Measurements from ENCODE around the gene ZNF775. TPM values are rescaled to one million over a fixed set of nuclear protein-coding genes. Genes with fewer than 3 reads are reported as not detected.

ZNF775 gene
- 1 to 10 TPM; 4.4 to 5.1 TPM for total RNA-seq

DNA sequence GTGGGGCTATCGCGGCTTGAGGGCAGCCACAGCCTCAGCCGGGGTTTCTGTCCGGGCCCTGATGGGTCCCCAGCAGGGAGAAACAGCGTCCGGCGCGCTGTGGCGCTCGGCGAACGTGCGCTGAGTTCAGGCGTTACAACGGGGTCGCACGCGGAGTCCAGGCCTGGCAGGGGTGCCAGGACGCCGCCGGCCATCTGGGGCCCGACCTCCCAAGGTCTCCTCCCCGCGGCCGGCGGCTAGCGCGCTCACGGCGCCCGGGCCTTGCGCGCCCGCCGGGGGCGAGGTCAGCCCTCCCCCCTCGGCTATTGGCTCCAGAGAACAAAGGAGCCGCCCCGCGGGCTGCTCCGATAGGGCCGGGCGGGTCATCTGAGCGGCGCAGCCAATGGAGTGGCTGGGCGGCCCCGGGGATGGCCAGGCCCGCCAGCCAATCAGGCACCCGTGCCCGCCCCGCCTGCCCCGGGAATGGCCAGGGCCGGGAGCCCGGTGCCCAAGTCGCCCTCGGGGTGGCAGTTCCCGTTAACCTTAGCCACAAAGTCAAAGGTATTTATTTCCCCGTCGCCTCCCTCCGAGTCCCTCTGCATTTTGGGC lies at the start of gene ZNF775:
Gene ZNF775, plus strand, starts transcription at position 478 of the 588 bp plus-strand sequence. CDS start 9,141 bp downstream, outside the sequence.
- ChIA-PET CTCF (interaction anchor here (1.4 to 1.6 kb wide), 2 partner anchors 22 to 23 kb away, joined by 3 to 10 read pairs; no protein-coding TSS in a partner anchor), POLR2A (interaction anchor here (1.4 kb wide), 1 partner anchor 9 kb away, joined by 5 read pairs; no protein-coding TSS in a partner anchor)

DNA sequence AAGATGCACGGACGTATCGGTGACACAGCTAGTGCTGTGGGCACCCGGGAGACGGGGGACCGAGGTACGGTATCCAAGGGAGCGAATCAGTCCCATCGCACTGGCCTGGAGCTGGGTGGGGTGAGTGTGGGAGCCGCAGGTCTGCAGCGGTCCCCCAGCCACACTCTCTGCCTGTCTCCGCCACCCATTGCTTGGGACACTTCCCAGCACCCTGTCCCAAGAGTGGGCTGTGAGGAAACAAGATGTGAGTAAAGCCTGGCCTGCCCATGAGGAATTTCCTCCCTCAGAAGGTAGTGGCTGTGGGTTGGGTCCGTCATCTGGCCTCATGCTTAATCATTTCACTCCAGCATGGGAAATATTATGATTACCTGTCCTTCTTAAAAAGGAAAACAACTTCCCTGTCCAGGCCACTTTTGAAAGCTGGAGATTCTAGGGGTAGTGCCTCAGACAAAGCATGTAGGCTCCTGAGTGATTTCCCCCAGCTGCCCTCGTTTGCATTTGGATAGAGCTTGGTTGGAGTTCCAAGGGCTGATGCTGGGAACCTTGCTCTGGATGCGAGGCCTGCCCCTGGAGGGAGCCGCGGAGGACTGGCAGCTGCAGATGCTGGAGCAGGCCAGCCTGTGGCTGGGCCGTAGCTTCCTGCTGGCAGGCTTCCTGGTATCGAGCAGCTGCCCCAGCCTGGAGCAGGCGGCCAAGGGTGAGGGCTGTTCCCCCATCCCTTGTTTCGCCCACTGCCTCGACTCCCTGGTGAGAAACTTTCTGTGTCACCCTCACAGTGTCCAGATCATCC lies 49.6 kb upstream of the ZNF775 start:
- ChIA-PET POLR2A (no interaction called here), CTCF (no interaction called here)

DNA sequence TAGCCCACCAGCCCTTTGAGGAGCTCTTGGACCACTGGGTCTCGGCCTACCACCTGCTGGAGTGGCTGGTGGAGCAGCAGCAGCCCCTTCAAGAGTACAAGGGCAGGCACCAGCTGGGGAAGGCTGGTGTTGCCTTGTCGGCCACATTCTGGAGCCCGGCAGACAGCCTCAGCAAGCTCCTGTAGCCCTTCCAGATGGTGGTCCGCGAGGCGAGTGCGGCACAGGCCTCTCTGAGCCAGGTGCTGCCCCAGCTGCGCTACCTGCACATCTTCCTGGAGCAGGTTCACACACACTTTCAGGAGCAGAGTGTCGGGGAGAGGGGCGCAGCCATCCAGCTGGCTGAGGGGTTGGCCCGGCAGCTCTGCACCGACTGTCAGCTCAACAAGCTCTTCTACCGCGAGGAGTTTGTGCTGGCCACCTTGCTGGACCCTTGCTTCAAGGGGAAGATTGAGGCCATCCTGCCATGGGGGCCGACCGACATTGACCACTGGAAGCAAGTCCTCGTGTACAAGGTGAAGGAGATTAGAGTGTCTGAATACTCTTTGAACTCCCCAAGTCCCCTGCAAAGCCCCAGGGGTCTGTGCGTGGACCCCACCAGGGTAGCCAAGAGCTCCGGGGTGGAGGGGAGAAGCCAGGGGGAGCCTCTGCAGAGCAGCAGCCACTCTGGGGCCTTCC lies 48.8 kb upstream of the ZNF775 start:
- CTCF ChIA-PET: no interaction called here
- POLR2A ChIA-PET: no interaction called here

DNA sequence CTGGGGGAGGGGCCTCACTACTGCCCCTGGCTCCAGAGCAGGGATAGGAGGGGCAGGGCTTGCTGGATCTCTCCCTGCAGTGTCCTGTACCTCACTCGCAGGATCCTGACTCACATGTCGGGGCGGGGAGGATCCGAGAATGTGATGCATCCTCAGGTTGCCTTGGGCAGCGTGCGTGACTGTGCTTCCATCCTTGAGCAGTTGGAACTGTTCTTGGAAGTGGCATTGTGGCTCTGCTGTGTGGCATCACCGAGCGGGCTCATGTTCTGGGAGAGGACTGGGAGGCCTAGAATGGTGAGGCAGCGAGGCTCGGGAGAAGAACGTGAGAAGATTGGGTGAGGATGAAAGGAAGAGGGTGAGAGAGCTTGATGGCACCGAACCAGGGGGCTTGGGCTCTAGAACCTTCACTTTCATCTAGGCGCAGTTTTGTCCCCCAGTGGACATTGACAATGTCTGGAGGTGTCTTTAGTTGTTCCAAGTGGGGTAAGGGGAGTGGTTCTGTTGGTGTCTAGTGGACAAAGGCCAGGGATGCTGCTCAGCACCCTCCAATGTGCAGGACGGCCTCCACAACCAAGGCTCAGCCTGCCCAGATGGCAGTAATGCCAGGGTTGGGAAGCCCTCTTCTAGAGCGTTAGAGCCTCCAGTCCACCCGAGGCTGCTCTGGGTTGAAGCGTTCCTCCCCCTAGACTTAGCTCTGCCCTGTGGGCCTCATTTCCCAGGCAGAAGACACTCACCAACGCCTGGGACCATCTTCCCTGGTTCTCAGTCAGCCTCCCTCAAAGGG lies 46.1 kb upstream of the ZNF775 start:
- CTCF ChIA-PET: no interaction called here
- POLR2A ChIA-PET: no interaction called here

DNA sequence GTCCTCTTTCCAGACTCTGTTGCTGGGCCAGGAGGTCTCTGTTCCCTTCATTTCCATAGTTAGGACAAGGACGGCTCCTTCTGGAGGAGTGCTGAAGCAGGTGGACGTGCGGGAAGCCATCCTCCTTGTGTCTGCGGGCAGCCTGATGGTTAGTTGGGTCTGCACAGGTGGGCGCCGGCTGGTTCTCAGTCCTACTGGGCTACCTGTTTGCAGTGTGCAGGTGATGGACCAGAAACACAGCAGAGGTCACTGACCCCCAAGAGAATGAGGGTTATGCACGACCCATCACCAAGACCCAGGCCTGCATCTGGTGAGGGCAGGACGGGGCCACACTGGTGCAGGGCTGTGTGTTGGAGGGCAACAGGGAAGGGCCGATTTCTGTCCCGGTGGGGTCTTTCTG lies 45.5 kb upstream of the ZNF775 start:
- ChIA-PET POLR2A (no interaction called here), CTCF (no interaction called here)

DNA sequence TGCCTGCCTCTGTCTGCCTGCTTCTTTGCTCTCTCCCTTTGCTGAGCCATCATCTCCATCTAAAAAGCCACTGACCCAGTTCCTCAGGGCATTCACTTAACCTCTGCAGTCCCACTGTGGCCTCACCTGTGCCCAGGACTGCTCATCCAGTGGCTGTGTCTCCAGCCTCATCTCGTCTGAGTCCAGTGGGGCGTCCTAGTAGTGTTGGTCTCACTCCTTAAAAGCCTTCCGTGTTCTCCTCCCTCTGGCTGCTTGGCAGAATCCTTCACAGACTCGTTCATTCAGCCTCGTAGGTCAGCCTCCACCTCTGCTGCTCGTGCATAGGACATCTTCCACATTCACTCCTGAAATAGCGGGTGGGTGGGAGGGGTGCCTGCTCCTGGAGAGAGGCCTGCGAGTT lies 45.0 kb upstream of the ZNF775 start:
- CTCF ChIA-PET: no interaction called here
- POLR2A ChIA-PET: no interaction called here

DNA sequence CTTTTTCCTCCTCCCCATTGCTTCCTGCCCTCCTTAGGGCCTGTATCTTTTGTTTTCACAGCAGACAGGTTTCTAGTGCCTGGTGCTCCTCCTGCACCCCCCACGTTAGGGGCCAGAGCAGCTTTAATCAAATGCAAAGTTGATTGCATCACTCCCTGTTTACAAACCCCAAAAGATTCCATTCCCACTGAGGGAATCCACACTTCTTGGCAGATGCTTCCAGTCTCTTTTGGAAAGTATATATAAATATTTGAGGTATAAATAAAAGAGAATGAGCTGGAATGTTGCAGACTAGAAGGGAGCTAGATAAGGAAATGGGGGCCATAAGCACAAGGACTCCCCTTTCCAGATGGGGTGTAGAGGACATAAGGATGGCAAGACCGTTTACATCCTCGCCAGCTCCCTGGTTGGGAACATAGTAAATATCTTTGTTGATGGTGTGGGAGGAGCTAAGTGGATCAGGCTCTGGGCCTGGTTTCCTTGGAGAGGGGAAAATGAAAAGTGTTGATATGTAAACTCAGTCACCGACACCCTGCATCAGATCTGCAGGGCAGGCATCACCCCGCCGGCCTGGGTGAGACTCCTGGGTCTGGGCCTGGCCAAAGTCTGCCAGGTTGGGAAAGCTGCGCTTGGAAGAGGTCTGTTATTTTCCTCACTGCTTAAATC lies 43.9 kb upstream of the ZNF775 start:
- CTCF ChIA-PET: no interaction called here
- POLR2A ChIA-PET: no interaction called here

DNA sequence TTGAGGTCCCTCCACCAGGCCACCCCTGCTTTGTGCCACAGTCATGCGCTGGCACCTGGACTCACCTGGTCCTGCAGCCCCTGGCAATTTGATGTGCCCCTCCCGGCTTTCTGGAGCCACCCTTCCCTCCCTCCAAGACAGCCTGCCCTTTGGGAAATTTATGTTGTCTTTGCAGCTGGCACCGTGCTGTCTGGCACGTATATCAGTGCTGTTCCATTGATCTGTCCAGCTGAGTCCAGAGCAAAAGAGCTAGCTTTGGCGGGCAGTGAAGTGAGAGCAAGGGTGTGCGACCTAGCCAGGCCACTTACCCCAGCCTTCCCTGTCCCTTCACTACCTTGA lies 43.4 kb upstream of the ZNF775 start:
- CTCF ChIA-PET: interaction anchor here (0.8 kb wide), 1 partner anchor 20 kb away, joined by 4 read pairs; no protein-coding TSS in a partner anchor

GRCh38 chr7:150336746-150337145 lies 42.4 kb upstream of the ZNF775 start:
- ChIA-PET CTCF (no interaction called here), POLR2A (no interaction called here)

More for the DNA sequence above, 43.4 kb upstream of the ZNF775 start:
- POLR2A ChIA-PET: no interaction called here

- ChIA-PET CTCF (no interaction called here), POLR2A (no interaction called here)
Observed at GRCh38 chr7:150337179-150337578, 42.0 kb upstream of the ZNF775 start.

GRCh38 chr7:150337659-150338081 lies 41.5 kb upstream of the ZNF775 start:
- CTCF ChIA-PET: no interaction called here
- POLR2A ChIA-PET: no interaction called here

DNA sequence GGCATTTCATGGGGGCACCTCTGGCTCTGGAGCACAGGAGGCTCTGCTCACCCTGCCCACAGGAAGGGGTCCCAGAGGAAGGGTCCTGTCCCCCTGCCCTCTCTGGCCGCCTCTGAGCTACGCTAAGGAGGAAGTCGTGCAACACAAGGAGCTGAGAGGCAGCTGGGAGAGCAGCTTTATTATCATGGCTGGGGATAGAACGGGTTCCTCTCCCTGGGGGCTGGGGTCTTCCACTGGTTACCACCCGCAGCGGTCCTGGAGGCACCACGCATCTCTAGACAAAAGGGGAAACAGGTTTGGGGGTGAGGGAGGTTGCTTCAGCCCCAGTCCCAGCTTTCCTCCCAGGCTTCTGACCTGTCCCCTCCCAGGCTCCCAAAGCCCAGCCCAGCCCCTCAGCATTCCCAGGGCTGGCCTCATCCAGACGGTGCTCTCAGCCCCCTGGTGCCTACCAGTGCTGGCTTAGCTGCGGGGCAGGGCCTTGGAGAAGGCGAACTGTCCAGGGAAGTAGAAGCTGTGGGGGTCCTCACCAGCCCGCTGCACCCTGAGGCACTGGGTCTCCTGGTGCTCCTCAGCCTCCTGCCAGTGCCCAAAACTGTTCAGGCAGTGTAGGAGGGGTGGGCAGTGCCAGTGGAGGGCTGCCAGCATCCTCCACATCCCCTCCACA lies 40.8 kb upstream of the ZNF775 start:
- ChIA-PET POLR2A (no interaction called here), CTCF (no interaction called here)

GRCh38 chr7:150339409-150339809 lies 39.7 kb upstream of the ZNF775 start:
- CTCF ChIA-PET: no interaction called here
- POLR2A ChIA-PET: no interaction called here

DNA sequence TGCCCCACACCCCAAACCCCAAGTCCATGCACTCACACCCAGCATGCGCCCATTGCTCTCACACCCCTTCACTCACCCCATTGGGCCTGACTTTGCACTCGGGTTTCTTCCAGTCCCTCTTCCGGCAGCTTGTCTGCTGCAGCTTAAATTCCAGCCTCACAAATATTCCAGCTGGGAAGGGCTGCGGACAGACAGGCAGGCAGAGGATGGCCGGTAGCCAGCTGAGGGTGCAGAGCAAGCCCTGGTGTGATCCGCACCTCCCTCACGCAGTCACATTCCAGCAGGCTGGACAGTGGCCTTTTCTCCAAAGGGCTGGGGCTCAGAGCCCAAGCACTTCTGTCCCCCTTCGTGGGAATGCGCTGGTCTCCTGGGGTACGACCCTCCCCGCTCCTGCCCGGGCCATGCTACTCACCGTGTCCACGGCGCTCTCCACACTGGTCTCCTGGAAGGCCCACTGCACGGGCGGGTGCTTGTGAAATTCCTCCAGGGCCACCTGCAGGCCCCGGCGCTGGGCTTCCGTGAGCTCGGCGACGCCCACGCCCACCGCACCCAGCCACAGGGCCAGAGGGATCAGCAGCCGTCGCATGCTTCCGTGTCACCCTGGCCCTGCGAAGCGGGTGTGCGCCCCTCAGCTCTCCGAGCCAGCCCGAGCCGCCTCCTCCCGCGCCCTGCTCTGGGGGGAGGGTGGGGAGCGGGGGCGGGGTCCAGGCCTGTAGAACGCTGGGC lies 38.9 kb upstream of the ZNF775 start:
- CTCF ChIA-PET: no interaction called here
- POLR2A ChIA-PET: no interaction called here

GRCh38 chr7:150340875-150341262 lies 38.3 kb upstream of the ZNF775 start:
- POLR2A ChIA-PET: no interaction called here
- CTCF ChIA-PET: no interaction called here

GRCh38 chr7:150341263-150342120 lies 37.6 kb upstream of the ZNF775 start, which contains the start of gene RARRES2:
RARRES2 (minus strand) TSS chr7:150341629; CDS start chr7:150340609, 1,020 bp downstream.
- POLR2A ChIA-PET: no interaction called here
- CTCF ChIA-PET: no interaction called here

- ChIA-PET CTCF (no interaction called here), POLR2A (no interaction called here)
Observed at GRCh38 chr7:150342121-150342408, 37.1 kb upstream of the ZNF775 start.

DNA sequence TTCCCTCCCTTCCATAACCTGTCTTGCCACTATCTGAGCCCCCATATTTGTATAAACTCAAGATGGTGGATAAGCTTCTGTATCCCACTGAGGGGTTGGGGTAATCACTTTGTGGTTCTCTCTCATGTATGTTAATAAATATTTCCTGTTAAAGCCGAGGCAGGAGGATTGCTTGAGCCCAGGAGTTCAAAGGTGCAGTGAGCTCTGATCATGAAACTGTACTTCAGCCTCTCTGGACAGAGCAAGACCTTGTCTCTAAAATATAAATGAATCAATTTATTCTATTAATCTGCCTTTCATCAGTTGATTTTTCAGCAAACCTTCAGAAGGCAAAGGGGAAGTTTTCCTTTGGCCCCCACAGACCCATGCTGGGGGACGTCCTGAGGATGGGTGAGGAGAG lies 35.9 kb upstream of the ZNF775 start:
- ChIA-PET CTCF (no interaction called here), POLR2A (no interaction called here)
